Measurements from ENCODE around the gene AGPS. TPM values are rescaled to one million over a fixed set of nuclear protein-coding genes. Genes with fewer than 3 reads are reported as not detected.
A peak's percentile ranks its signal among the peaks of the same experiment; 100 is the strongest.
"Not testable (repeated sequence)": the region's sequence is repeated elsewhere in the genome, so short reads cannot be mapped to it uniquely, and the experiment has no call there.

Gene AGPS
- polyA plus RNA-seq, 3 donors: 47.4 to 52.8 (median 51.4) TPM

- no peak for DNase-seq (ENCODE audit: low read depth in 3 of 3, low spot score in 2 of 3)
Observed at GRCh38 chr2:177547772-177548171, 155.2 kb downstream of the AGPS start.

GRCh38 chr2:177548636-177549035, 156.1 kb downstream of the AGPS start:
- no peak for DNase-seq (ENCODE audit: low read depth in 3 of 3, low spot score in 2 of 3)

GRCh38 chr2:177549171-177549570, 156.6 kb downstream of the AGPS start:
- DNase-seq (ENCODE audit: low read depth in 3 of 3, low spot score in 2 of 3): no peak

- DNase-seq (ENCODE audit: low read depth in 3 of 3, low spot score in 2 of 3): no peak
Observed at GRCh38 chr2:177550264-177551200, 158.0 kb downstream of the AGPS start.

- not testable (repeated sequence) for DNase-seq (ENCODE audit: low read depth in 3 of 3, low spot score in 2 of 3)
Observed at GRCh38 chr2:177551360-177551759, 158.8 kb downstream of the AGPS start.

- no peak for DNase-seq (ENCODE audit: low read depth in 3 of 3, low spot score in 2 of 3)
Observed at GRCh38 chr2:177551989-177552421, 159.4 kb downstream of the AGPS start.

GRCh38 chr2:177552422-177553175, 160.0 kb downstream of the AGPS start:
- DNase-seq (ENCODE audit: low read depth in 3 of 3, low spot score in 2 of 3): peak; percentile 87 to 97 (median 92)

GRCh38 chr2:177553176-177553884, 160.8 kb downstream of the AGPS start:
- peak in 1 of 3 donors; percentile 51 for DNase-seq (ENCODE audit: low read depth in 3 of 3, low spot score in 2 of 3)

GRCh38 chr2:177554365-177554764, 161.8 kb downstream of the AGPS start:
- no peak for DNase-seq (ENCODE audit: low read depth in 3 of 3, low spot score in 2 of 3)

- DNase-seq (ENCODE audit: low read depth in 3 of 3, low spot score in 2 of 3): no peak
Observed at GRCh38 chr2:177556153-177556552, 163.6 kb downstream of the AGPS start.

GRCh38 chr2:177557794-177558193, 165.2 kb downstream of the AGPS start:
- no peak for DNase-seq (ENCODE audit: low read depth in 3 of 3, low spot score in 2 of 3)

GRCh38 chr2:177559638-177560037, 167.1 kb downstream of the AGPS start:
- no peak for DNase-seq (ENCODE audit: low read depth in 3 of 3, low spot score in 2 of 3)

- DNase-seq (ENCODE audit: low read depth in 3 of 3, low spot score in 2 of 3): no peak
Observed at GRCh38 chr2:177568390-177568789, 175.8 kb downstream of the AGPS start.

GRCh38 chr2:177568893-177569292, 176.3 kb downstream of the AGPS start:
- DNase-seq (ENCODE audit: low read depth in 3 of 3, low spot score in 2 of 3): no peak

- DNase-seq (ENCODE audit: low read depth in 3 of 3, low spot score in 2 of 3): no peak
Observed at GRCh38 chr2:177572236-177572671, 179.7 kb downstream of the AGPS start.

GRCh38 chr2:177573120-177573519, 180.5 kb downstream of the AGPS start:
- DNase-seq (ENCODE audit: low read depth in 3 of 3, low spot score in 2 of 3): no peak

GRCh38 chr2:177574356-177574755, 181.8 kb downstream of the AGPS start:
- no peak for DNase-seq (ENCODE audit: low read depth in 3 of 3, low spot score in 2 of 3)

GRCh38 chr2:177575358-177575757, 182.8 kb downstream of the AGPS start:
- DNase-seq (ENCODE audit: low read depth in 3 of 3, low spot score in 2 of 3): no peak

- DNase-seq (ENCODE audit: low read depth in 3 of 3, low spot score in 2 of 3): no peak
Observed at GRCh38 chr2:177577075-177577474, 184.5 kb downstream of the AGPS start.

- no peak for DNase-seq (ENCODE audit: low read depth in 3 of 3, low spot score in 2 of 3)
Observed at GRCh38 chr2:177578454-177578853, 185.9 kb downstream of the AGPS start.

- no peak for DNase-seq (ENCODE audit: low read depth in 3 of 3, low spot score in 2 of 3)
Observed at GRCh38 chr2:177579486-177580036, 187.0 kb downstream of the AGPS start.
